Neural cell (in vitro differentiated cells): ENCODE data around the gene FAM193A.

Experiments used
- CTCF ChIP-seq: fragments of 450-650 bp; IDR thresholded peaks from 2 replicates; pipeline ENCODE4 v1.5.1; 2014; ENCODE audit warnings: antibody characterized with exemption, mild to moderate bottlenecking, moderate library complexity; ENCODE audit not compliant: poor library complexity, severe bottlenecking
- EP300 ChIP-seq: fragments of 450-650 bp; conservative IDR thresholded peaks from 2 replicates; pipeline ENCODE4 v1.6.1; 2014; ENCODE audit warnings: antibody characterized with exemption, mild to moderate bottlenecking, moderate library complexity; ENCODE audit not compliant: poor library complexity, severe bottlenecking
- EZH2 ChIP-seq: fragments of 200-600, 300-800 bp; shearing (Covaris generic), sonication (generic); IDR thresholded peaks from 2 replicates; pipeline ENCODE4 v1.6.1; 2014; ENCODE audit warnings: antibody characterized with exemption, low read length, borderline replicate concordance, mild to moderate bottlenecking; ENCODE audit not compliant: insufficient read depth, poor library complexity, severe bottlenecking
- POLR2AphosphoS5 ChIP-seq: IDR thresholded peaks from 2 replicates; pipeline ENCODE4 v1.6.1; 2012
- TAF1 ChIP-seq: IDR thresholded peaks from 2 replicates; pipeline ENCODE4 v1.6.1; 2012; ENCODE audit warnings: low read depth

GRCh38 chr4:2756691-2757350 lies 220.4 kb downstream of the FAM193A start:
- TF ChIP-seq CTCF (no peak), TAF1 (no peak), EZH2 (no peak), EP300 (no peak), POLR2AphosphoS5 (no peak)
